ENCODE results near the gene GLB1L2. TPM values are rescaled to one million over a fixed set of nuclear protein-coding genes. Genes with fewer than 3 reads are reported as not detected.

The GLB1L2 gene
- total RNA-seq, 2 donors from 2014 or later = 9.9 to 12.5 TPM

DNA sequence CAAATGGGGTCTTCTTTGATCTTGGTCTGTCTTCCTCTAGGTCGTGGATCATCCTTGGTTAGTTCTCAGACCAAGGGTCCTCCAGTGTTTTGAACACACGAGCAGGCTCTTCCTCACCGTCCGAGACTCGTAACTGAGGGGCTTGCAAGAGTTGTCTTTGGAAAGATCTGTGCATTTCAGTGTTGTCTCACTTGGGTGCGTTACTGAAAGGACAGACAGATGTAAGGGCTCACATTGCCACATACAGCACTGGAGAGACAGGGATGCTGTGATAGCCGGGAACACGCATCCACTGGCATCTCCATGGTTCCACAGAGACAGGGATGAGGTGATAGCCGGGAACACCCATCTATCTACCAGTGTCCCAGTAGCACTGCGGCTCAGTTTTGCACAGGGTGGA lies 15.7 kb downstream of the GLB1L2 start:
- Histone ChIP-seq H3K27me3 (ENCODE audit: control insufficient read depth, insufficient read depth, low read length, poor library complexity, severe bottlenecking) (no peaks in the 10 kb centered on the region), H3K4me3 (ENCODE audit: low read length) (no peak overlapping the region), H3K36me3 (ENCODE audit: control insufficient read depth, insufficient read depth, low read length) (no peaks in the 10 kb centered on the region), H3K9me3 (ENCODE audit: control insufficient read depth, low read length) (no peaks in the 10 kb centered on the region), H3K9ac (ENCODE audit: extremely low read depth, low read length, poor library complexity, severe bottlenecking) (no peak overlapping the region), H3K4me1 (ENCODE audit: control insufficient read depth, insufficient read depth, low read length) (no peaks in the 10 kb centered on the region), H3K27ac (ENCODE audit: low read depth, low read length) (no peak overlapping the region)
- TF ChIP-seq CTCF (conservative IDR thresholded peaks at IDR 0.05) = no peak
- Mint-ChIP-seq H3K4me3 (no peak overlapping the region), H3K36me3 (ENCODE audit: low read depth) (no peaks in the 10 kb centered on the region), H3K27me3 (ENCODE audit: insufficient read depth) (peaks cover 2% of the 10 kb centered on the region), H3K4me1 (peaks cover 7% of the 10 kb centered on the region), H3K27ac (no peak overlapping the region), H3K9me3 (no peaks in the 10 kb centered on the region)
- 92 to 97% methylated on average over 8 to 10 of the region's 10 CpGs for WGBS, 2 experiments (ENCODE audit: insufficient coverage in 1 of 2, insufficient read length in 1 of 2)
- no peak for DNase-seq

DNA sequence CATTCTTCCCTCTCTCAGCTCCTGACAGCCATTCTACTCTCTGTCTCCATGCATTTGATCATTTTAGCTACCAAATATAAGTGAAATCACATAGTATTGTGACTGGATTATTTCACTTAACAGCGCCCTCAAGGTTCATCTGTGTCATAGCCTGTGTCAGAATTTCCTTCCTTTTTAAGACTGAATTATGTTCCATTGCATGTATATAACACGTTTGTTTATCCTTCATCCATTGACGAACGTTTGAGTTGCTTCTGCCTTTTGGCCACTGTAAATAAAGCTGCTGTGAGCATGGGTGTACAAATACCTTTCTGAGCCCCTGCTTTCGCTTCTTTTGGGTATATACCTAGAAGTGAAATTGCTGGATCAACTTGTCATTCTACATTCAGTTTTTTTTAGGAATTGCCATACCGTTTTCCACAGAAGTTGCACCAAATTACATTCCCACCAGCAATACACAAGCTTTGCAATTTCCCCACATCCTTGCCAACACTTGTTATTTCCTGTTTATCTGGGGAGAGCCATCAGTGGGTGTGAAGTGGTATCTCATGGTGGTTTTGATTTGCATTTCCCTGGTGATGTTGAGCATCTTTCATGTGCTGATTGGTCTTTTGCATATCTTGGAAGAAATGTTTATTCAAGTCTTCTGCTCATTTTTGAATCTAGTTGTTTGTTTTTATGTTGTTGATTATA lies 17.5 kb downstream of the GLB1L2 start:
- Histone ChIP-seq H3K27me3 (ENCODE audit: control insufficient read depth, insufficient read depth, low read length, poor library complexity, severe bottlenecking) (no peaks in the 10 kb centered on the region), H3K9ac (ENCODE audit: extremely low read depth, low read length, poor library complexity, severe bottlenecking) (no peak overlapping the region), H3K9me3 (ENCODE audit: control insufficient read depth, low read length) (no peaks in the 10 kb centered on the region), H3K4me1 (ENCODE audit: control insufficient read depth, insufficient read depth, low read length) (no peaks in the 10 kb centered on the region), H3K4me3 (ENCODE audit: low read length) (no peak overlapping the region), H3K36me3 (ENCODE audit: control insufficient read depth, insufficient read depth, low read length) (no peaks in the 10 kb centered on the region), H3K27ac (ENCODE audit: low read depth, low read length) (no peak overlapping the region)
- TF ChIP-seq CTCF (conservative IDR thresholded peaks at IDR 0.05) = no peak
- Mint-ChIP-seq H3K27ac (no peak overlapping the region), H3K27me3 (ENCODE audit: insufficient read depth) (no peaks in the 10 kb centered on the region), H3K4me1 (peaks cover 7% of the 10 kb centered on the region), H3K36me3 (ENCODE audit: low read depth) (peaks cover 2% of the 10 kb centered on the region), H3K4me3 (no peak overlapping the region), H3K9me3 (peaks cover 2% of the 10 kb centered on the region)
- WGBS, 2 experiments (ENCODE audit: insufficient coverage in 1 of 2, insufficient read length in 1 of 2) = 82 to 91% methylated on average over 5 to 6 of the region's 6 CpGs
- peak; percentile 59 for DNase-seq

GRCh38 chr11:134349802-134350355 lies 18.1 kb downstream of the GLB1L2 start:
- DNase-seq = peak; percentile 77
- H3K36me3 ChIP-seq (ENCODE audit: control insufficient read depth, insufficient read depth, low read length) = no peaks in the 10 kb centered on the region
- no peak for TF ChIP-seq CTCF (conservative IDR thresholded peaks at IDR 0.05)
- no peak overlapping the region for H3K9ac ChIP-seq (ENCODE audit: extremely low read depth, low read length, poor library complexity, severe bottlenecking)
- Mint-ChIP-seq H3K36me3 (ENCODE audit: low read depth) (peaks cover 2% of the 10 kb centered on the region), H3K27me3 (ENCODE audit: insufficient read depth) (no peaks in the 10 kb centered on the region), H3K4me1 (peaks cover 7% of the 10 kb centered on the region), H3K9me3 (peaks cover 2% of the 10 kb centered on the region), H3K27ac (no peak overlapping the region), H3K4me3 (no peak overlapping the region)
- no peak overlapping the region for H3K4me3 ChIP-seq (ENCODE audit: low read length)
- H3K4me1 ChIP-seq (ENCODE audit: control insufficient read depth, insufficient read depth, low read length) = no peaks in the 10 kb centered on the region
- H3K27me3 ChIP-seq (ENCODE audit: control insufficient read depth, insufficient read depth, low read length, poor library complexity, severe bottlenecking) = no peaks in the 10 kb centered on the region
- no peaks in the 10 kb centered on the region for H3K9me3 ChIP-seq (ENCODE audit: control insufficient read depth, low read length)
- H3K27ac ChIP-seq (ENCODE audit: low read depth, low read length) = no peak overlapping the region
- 87 to 95% methylated on average over 3 to 10 of the region's 10 CpGs for WGBS, 2 experiments (ENCODE audit: insufficient coverage in 1 of 2, insufficient read length in 1 of 2)
